HepG2 (cell line): ENCODE results near the gene HILPDA.

Experiments
- ADNP ChIP-seq: sonication (generic); formaldehyde crosslinking; IDR thresholded peaks from 2 replicates; pipeline ENCODE4 v1.4.0; 2020; ENCODE audit warnings: missing genetic modification reagents
- BRCA1 ChIP-seq: sonication (generic); formaldehyde crosslinking; IDR thresholded peaks from 2 replicates; pipeline ENCODE4 v1.4.0; 2020; ENCODE audit warnings: missing genetic modification reagents
- HOXA7 ChIP-seq: sonication (generic); formaldehyde crosslinking; IDR thresholded peaks from 2 replicates; pipeline ENCODE4 v1.8.1; 2022; ENCODE audit warnings: mild to moderate bottlenecking, missing genetic modification reagents, moderate library complexity
- KAT2B ChIP-seq: fragments of 150-350 bp; IDR thresholded peaks from 2 replicates; pipeline ENCODE4 v1.6.1; 2014; ENCODE audit warnings: low read depth, low read length, borderline replicate concordance
- PHF8 ChIP-seq: sonication (generic); formaldehyde crosslinking; IDR thresholded peaks from 2 replicates; pipeline ENCODE4 v1.5.0; 2020; ENCODE audit warnings: missing genetic modification reagents
- POLR2A ChIP-seq, 2 experiments: IDR thresholded peaks; 2 replicates each; pipeline ENCODE4 v1.6.1; 2011; ENCODE audit warnings: low read depth in 2 of 2, low read length in 2 of 2, mild to moderate bottlenecking in 1 of 2, moderate library complexity in 1 of 2; ENCODE audit not compliant: insufficient read depth in 1 of 2
- ZFP37 ChIP-seq: sonication (generic); formaldehyde crosslinking; IDR thresholded peaks from 2 replicates; pipeline ENCODE4 v1.4.0; 2020; ENCODE audit warnings: missing genetic modification reagents, borderline replicate concordance
- ZNF484 ChIP-seq: sonication (generic); formaldehyde crosslinking; IDR thresholded peaks from 2 replicates; pipeline ENCODE4 v1.5.1; 2020; ENCODE audit warnings: mild to moderate bottlenecking, low read depth, missing genetic modification reagents, borderline replicate concordance

- TF ChIP-seq HOXA7 (CRISPR knock-in tag), result no peak
- TF ChIP-seq BRCA1 (CRISPR knock-in tag), result no peak
- TF ChIP-seq ZFP37, result no peak
- no peak for TF ChIP-seq KAT2B
- no peak for TF ChIP-seq POLR2A (IDR thresholded peaks at IDR 0.05; ENCODE audit: insufficient read depth in 1 of 2, low read depth in 2 of 2, low read length in 2 of 2)
- TF ChIP-seq PHF8 (CRISPR knock-in tag), result no peak
- no peak for TF ChIP-seq ADNP (CRISPR knock-in tag)
- no peak for TF ChIP-seq ZNF484 (CRISPR knock-in tag)
These were observed 13.3 kb upstream of the HILPDA start for GRCh38 chr7:128442356-128442755.
